ENCODE data around the gene SCUBE1. TPM values are rescaled to one million over a fixed set of nuclear protein-coding genes. Genes with fewer than 3 reads are reported as not detected.
"Not testable (repeated sequence)": the region's sequence is repeated elsewhere in the genome, so short reads cannot be mapped to it uniquely, and the experiment has no call there.

SCUBE1 gene
- total RNA-seq, 1 donor from 2014 or later = 54.7 TPM

GRCh38 chr22:43356881-43357280, 13.7 kb upstream of the SCUBE1 start:
- no peak for TF ChIP-seq CTCF (IDR thresholded peaks at IDR 0.05; ENCODE audit: unreplicated experiment)
- Mint-ChIP-seq H3K27ac (ENCODE audit: unreplicated experiment) (no peak overlapping the region), H3K9me3 (ENCODE audit: unreplicated experiment) (no peaks in the 10 kb centered on the region), H3K4me3 (ENCODE audit: unreplicated experiment) (no peak overlapping the region), H3K27me3 (ENCODE audit: unreplicated experiment) (peaks cover 3% of the 10 kb centered on the region), H3K36me3 (ENCODE audit: low read depth, unreplicated experiment) (no peaks in the 10 kb centered on the region), H3K4me1 (ENCODE audit: unreplicated experiment) (no peaks in the 10 kb centered on the region)
- DNase-seq (ENCODE audit: low spot score) = no peak

GRCh38 chr22:43355688-43356087, 12.5 kb upstream of the SCUBE1 start:
- not testable (repeated sequence) for H3K9me3 Mint-ChIP-seq (ENCODE audit: unreplicated experiment); H3K27ac Mint-ChIP-seq (ENCODE audit: unreplicated experiment); H3K4me3 Mint-ChIP-seq (ENCODE audit: unreplicated experiment); H3K4me1 Mint-ChIP-seq (ENCODE audit: unreplicated experiment); DNase-seq (ENCODE audit: low spot score); H3K27me3 Mint-ChIP-seq (ENCODE audit: unreplicated experiment); H3K36me3 Mint-ChIP-seq (ENCODE audit: low read depth, unreplicated experiment)

- peaks cover 2% of the 10 kb centered on the region for H3K27me3 Mint-ChIP-seq (ENCODE audit: unreplicated experiment)
- H3K36me3 Mint-ChIP-seq (ENCODE audit: low read depth, unreplicated experiment) = peaks cover 5% of the 10 kb centered on the region
- no peak for TF ChIP-seq CTCF (IDR thresholded peaks at IDR 0.05; ENCODE audit: unreplicated experiment)
- H3K27ac Mint-ChIP-seq (ENCODE audit: unreplicated experiment) = no peak overlapping the region
- H3K4me1 Mint-ChIP-seq (ENCODE audit: unreplicated experiment) = no peaks in the 10 kb centered on the region
- H3K4me3 Mint-ChIP-seq (ENCODE audit: unreplicated experiment) = no peak overlapping the region
- DNase-seq (ENCODE audit: low spot score) = no peak
- no peaks in the 10 kb centered on the region for H3K9me3 Mint-ChIP-seq (ENCODE audit: unreplicated experiment)
Observed at GRCh38 chr22:43351966-43352345, 8.8 kb upstream of the SCUBE1 start.

GRCh38 chr22:43349636-43350035, 6.5 kb upstream of the SCUBE1 start:
- H3K27ac Mint-ChIP-seq (ENCODE audit: unreplicated experiment) = no peak overlapping the region
- no peak for TF ChIP-seq CTCF (IDR thresholded peaks at IDR 0.05; ENCODE audit: unreplicated experiment)
- H3K36me3 Mint-ChIP-seq (ENCODE audit: low read depth, unreplicated experiment) = peaks cover 6% of the 10 kb centered on the region
- no peak for DNase-seq (ENCODE audit: low spot score)
- H3K27me3 Mint-ChIP-seq (ENCODE audit: unreplicated experiment) = peaks cover 4% of the 10 kb centered on the region
- peaks cover 3% of the 10 kb centered on the region for H3K4me1 Mint-ChIP-seq (ENCODE audit: unreplicated experiment)
- H3K4me3 Mint-ChIP-seq (ENCODE audit: unreplicated experiment) = no peak overlapping the region
- H3K9me3 Mint-ChIP-seq (ENCODE audit: unreplicated experiment) = no peaks in the 10 kb centered on the region

GRCh38 chr22:43346521-43346929, 3.4 kb upstream of the SCUBE1 start:
- H3K4me1 Mint-ChIP-seq (ENCODE audit: unreplicated experiment) = peaks cover 11% of the 10 kb centered on the region
- H3K9me3 Mint-ChIP-seq (ENCODE audit: unreplicated experiment) = no peaks in the 10 kb centered on the region
- TF ChIP-seq CTCF (IDR thresholded peaks at IDR 0.05; ENCODE audit: unreplicated experiment) = peak; percentile 54
- H3K36me3 Mint-ChIP-seq (ENCODE audit: low read depth, unreplicated experiment) = peaks cover 10% of the 10 kb centered on the region
- H3K4me3 Mint-ChIP-seq (ENCODE audit: unreplicated experiment) = no peak overlapping the region
- H3K27me3 Mint-ChIP-seq (ENCODE audit: unreplicated experiment) = peaks cover 12% of the 10 kb centered on the region
- no peak overlapping the region for H3K27ac Mint-ChIP-seq (ENCODE audit: unreplicated experiment)
- DNase-seq (ENCODE audit: low spot score) = peak; percentile 77

Measured in endothelial cell (in vitro differentiated cells).